ENCODE results near the gene CLECL1.
"Not testable (repeated sequence)": the region's sequence is repeated elsewhere in the genome, so short reads cannot be mapped to it uniquely, and the experiment has no call there.

The CLECL1 gene

DNA sequence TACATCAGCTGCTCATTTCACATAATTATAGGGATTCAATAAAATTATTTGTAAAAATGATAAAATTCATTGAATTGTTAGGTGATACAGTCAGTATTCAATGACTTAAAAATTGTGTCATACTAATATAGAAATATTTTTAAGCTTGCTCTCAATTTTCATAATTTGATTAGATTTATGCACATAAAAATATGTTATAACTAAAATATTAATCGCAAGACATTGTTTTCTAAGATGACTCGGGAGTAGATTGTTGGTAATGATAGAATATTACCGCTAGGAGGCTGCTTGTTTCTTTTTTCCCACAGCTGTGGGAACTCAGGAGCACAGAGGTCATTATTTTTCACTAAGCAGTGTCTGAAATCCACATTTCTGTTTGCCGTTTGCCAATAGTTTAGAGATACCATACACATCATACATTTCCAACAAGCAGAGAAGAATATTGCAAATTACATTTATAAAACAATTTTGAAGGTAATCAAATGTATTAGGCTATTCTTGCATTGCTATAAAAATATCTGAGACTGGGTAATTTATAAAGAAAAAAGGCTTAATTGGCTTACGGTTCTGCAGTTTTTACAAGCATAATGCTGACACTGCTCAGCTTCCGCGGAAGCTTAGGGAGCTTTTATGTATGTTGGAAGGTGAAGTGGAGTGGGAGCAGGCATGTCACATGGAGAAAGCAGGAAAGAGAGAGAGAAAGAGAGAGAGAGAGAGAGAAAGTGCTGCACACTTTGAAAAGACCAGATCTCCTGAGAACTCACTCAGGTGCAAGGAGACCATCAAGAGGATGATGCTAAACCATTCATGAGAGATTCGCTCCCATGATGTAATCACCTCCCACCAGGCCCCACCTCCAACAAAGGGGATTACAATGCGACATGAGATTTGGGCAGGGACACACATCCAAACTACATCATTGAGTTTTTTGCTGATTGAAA lies 18.6 kb upstream of the CLECL1 start:
- DNase-seq = no peak

DNA sequence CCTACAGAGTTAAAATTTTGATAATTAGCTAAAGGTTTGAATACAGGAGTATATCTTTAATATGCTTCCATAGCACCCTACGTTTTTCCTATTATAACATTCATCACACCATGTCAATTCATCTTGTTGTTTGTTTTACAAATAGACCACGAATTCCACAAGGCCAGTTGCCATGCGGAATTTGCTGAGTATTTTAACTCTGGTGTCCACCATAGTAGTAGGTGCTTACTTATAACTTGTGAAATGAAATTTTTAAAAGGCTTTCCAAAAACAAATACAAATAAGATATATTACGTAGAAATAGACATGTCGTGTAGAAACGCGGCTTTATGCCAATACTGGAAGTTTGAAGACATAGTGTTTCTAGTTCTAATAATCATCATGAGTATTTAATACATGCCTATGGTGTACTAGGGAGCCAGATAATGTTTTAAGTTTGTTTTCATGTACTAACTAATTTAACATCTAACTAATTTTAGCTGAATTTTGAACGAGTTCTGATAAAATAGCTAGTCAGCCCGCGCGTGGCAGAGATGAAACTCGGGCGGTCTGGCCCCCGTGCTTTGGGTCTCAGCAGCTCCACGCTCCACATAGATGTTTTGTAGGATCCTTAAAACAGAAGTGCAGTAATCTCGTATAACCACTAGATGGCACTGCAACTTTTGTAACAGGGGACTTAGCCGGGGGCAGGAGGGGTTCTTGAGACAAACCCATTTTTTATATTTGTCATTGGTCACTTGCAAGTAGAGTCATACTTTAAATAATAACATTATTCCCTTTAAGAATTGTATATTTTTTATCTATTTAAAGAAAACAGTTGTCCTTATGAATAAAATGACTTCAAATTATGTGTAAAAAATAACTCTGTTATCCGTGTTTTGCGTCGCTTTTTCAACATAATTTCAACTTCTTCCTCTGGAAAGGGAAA lies 17.6 kb upstream of the CLECL1 start:
- DNase-seq = peak; percentile 65 to 80

DNA sequence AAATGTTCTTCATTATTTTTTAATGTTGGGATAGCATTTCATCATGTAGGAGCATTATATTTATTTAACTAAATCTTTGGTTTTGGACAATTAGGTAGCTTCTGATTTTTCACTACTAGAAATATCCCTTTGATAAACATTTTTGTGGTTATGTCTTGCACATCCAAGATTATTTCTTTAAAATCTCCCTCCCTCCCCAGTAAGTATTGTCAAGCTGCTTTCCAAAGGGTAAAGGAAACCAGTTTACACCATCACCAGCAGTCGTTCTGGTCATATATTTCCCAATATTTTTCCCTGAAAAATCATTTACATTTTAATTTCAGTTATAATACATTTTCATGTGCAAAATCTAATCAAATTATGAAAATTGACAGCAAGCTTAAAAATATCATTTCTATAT lies 16.7 kb upstream of the CLECL1 start:
- DNase-seq = no peak

DNA sequence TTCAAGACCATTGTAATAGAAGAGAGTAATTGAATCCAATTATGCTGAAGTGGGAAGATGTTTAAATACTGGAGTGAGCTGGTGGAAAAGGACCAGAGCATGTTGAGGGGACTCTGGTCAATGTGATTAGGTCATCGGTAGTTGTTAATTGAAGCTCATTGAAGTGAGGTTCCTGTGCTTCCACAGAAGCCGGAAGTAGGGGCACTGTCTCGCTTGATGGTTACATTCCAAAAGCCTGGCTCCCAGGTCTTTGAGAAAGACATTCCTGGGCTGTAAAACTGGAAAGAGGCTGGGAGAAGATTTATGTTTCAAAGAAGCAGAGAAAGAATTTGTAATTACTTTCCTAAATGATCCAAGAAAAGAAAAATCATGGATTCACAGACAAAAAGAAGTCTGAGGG lies 12.3 kb upstream of the CLECL1 start:
- no peak for DNase-seq

DNA sequence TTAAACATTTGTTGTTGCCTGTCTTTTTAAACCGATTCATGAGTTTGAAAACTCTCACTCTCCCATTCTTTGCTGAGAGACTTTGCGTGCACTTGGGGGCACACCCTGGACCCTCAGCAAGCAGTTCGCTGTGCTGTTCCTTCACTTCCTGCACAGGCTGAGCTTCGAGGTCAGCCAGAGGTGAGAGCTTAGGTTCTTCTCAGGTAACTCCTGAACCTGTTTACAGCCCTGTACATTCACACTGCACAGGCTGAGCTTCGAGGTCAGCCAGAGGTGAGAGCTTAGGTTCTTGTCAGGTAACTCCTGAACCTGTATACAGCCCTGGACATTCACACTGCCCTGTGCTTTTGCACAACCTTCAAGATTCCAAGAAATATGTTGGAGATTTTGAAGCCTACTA lies 9.8 kb upstream of the CLECL1 start:
- no peak for DNase-seq

DNA sequence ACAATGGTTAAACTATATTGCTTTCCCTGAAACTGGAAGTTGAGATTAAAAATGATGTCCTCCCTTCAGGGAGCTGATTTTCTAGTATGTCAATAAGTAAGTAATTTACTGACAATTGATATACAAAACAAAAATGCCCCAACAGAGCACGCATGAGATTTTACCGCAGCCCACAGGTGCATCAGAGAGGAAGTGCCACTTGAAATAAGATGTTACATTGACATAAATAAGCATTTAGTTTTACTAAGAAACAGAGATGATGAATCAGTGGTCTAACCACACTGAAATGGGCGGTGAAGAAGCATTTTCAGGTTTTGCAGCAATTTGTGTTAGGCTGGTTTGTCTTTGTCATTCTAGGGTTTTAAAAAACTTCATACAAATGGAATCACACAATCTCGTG lies 8.8 kb upstream of the CLECL1 start:
- DNase-seq = no peak

DNA sequence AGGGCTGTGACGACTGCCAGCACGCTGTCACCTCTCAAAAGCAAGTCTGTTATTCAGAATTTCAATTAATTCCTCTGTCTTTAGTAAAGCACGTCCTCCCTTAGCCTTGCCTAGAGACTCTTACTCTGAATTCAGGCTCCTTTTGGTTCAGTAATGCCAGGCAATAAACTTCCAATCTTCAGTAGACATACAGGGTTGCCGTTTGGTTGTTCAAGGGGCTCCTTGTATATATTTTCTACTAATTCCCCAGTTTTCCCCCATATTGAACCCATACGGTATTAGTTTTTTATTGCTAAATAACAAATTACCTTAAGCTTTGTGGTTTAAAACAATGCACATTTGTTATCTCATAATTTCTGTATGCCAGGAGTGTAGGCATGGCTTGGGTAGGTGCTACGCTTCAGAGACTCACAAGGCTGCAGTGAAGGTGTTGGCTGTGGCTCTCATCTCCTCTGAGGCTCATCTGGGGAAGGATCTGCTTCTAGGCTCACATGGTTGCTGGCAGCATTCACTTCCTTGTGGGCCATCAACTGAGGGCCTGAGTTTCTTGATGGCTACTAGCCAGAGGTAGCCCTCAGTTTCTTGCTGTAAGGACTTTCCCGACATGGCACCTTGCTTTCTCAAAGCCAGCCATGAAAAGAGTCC lies 7.3 kb upstream of the CLECL1 start:
- no peak for DNase-seq

DNA sequence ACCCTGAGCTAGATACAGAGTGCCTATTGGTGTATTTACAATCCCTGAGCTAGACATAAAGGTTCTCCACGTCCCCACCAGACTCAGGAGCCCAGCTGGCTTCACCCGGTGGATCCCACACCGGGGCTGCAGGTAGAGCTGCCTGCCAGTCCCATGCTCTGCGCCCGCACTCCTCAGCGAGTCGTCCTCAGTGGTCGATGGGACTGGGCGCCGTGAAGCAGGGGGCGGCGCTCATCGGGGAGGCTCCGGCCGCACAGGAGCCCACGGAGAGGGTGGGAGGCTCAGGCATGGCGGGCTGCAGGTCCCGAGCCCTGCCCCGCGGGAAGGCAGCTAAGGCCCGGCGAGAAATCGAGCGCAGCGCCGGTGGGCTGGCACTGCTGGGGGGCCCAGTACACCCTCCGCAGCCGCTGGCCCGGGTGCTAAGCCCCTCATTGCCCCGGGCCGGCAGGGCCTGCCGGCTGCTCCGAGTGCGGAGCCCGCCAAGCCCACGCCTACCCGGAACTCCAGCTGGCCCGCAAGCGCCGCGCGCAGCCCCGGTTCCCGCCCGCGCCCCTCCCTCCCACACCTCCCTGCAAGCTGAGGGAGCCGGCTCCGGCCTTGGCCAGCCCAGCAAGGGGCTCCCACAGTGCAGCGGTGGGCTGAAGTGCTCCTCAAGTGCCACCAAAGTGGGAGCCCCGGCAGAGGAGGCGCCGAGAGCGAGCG lies 6.7 kb upstream of the CLECL1 start:
- peak in 1 of 2 experiments; percentile 30 for DNase-seq

DNA sequence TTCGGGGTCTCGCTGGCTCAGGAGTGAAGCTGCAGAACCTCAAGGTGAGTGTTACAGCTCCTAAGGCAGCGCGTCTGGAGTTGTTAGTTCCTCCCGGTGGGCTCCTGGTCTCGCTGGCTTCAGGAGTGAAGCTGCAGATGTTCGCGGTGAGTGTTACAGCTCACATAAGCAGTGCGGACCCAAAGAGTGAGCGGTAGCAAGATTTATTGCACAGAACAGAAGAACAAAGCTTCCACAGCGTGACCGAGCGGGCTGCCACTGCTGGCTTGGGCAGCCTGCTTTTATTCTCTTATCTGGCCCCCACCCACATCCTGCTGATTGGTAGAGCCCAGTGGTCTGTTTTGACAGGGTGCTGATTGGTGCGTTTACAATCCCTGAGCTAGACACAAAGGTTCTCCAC lies 6.0 kb upstream of the CLECL1 start:
- not testable (repeated sequence) for DNase-seq

DNA sequence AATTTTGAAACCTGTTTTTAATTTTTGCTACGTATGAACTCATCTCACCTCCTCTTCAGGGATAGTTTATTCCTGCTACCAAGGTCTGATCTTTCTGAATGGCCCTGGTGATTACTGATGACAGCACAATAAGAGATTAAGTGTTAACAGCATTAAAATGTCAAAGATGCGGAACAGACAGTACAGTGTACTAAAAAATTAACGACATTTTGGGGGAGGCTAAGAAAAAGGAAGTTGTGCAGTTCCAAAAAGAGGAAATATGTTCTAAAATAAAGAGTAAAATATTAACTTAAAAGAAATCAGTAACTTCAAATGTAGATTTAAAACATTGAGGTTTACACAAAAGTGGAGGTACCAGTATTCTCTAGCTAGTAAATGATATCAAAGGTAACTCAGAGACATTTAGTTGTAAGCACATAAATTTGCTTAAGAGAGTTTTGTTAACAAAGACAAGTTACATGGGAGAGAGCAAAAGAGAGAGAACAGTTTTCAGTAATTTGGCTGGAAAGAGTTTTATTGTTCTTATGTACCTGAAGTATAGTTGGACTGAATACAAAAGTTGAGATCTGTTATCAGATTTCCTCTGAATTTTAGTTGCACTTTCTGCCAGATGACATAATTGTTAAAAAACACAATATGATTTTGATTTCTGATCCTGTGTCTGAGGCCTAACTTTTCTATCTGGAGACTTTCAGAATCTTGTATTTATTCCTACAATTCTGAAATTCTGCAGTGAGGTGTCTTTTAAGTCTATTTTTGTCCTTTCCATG lies 4.2 kb upstream of the CLECL1 start:
- no peak for DNase-seq

DNA sequence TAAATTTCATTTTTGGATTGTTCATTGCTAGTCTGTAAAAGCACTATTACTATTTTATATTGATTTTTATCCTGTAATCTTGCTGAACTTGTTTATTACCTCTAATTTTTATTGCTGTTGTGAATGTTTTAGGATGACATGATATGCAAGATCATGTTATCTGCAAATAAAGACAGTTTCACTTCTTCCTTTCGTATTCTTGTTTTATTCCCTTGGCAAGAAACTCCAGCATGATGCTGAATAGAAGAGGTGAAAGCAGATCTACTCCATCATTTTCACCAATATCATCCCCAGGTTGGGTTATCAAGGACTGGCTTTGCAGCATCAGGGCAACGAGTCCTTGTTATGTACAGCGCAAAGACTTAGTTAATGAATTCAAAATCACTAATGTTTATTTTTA lies 2.7 kb upstream of the CLECL1 start:
- no peak for DNase-seq

DNA sequence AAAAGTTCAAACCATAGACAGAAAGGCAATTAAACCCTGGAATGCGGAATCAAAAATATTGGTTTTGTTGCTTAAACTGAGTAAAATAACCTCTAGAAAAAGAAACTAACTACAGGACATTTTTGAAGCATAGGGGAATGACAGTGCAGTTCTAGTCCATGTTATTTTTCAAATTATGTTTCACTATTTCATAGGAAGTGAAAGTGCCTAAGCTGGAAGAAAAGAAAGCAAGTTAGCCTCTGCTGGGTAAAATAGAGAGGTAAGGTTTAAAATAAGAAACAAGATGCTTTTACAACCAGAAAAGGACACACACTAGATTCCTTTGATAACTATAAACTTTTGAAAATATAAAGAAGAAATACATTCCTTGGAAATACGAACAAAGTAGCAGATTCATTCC lies 1.1 kb downstream of the CLECL1 start:
- DNase-seq = no peak

DNA sequence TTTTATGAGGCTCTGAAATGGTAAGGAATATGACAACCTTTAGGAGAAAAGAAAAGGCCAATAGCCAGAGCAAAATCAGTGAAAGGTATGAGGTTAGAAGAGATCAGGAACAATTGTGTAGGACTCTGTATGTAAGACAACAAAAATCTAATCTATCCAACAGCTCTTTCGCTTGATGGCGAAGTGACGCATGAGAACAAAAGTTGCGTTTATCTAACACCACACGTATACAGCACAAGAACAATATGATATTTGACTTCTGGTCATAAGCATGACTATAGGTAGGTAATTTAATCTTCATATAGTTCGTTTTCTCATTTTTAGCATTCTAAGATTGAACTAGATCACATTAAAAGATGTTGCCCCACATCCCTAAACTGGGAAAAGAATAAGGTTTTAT lies 1.5 kb downstream of the CLECL1 start:
- DNase-seq = no peak

DNA sequence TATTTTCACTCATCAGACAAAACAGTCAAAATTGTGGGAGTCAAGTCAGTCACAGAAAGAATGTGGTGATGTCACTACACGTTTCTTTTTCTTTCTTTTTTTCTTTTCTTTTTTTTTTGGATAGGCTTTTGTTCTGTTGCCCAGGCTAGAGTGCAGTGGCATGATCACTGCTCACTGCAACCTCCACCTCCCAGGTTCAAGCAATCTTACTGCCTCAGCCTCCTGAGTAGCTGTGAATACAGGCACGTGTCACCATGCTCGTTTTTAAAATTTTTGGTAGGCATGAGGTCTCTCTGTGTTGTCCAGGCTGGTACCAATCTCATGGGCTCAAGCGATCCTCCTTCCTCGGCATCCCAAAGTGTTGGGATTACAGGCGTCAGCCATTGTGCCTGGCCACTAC lies 2.3 kb downstream of the CLECL1 start:
- DNase-seq = no peak

DNA sequence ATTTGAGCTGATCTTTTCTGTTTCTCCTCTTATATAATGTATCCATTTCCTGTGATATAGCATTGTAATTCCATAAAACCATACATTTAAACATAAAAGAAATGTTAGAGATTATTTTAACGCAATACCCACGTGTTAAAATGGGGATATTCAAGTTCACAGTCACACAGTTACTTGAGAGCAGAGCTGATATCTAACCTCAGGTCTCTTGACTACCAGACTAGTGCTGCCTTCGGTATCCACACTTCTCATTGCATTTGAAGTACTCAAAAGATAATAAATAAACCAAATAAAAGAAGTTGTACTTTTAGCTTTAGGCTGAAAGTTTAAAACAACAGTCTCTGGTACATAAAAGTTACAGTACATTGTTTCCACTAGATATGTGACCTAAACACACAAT lies 2.9 kb downstream of the CLECL1 start:
- DNase-seq = no peak

DNA sequence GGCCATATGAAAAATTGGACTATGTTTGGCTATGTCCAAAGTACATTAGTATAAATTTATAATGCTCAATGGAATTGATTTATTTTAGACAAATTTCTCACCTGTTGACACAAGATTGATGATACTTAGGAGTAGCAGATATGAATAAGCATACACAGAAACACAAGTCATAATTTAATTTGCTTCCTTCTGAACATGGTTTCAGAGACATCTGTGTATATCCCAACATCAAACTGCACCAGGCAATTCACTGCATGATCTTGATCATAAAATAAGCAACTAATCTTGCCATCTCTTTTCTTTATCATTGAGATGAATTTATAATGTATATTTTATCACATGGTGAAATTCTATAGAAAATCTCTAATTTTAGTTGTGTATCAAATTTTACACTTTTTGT lies 3.8 kb downstream of the CLECL1 start:
- no peak for DNase-seq

DNA sequence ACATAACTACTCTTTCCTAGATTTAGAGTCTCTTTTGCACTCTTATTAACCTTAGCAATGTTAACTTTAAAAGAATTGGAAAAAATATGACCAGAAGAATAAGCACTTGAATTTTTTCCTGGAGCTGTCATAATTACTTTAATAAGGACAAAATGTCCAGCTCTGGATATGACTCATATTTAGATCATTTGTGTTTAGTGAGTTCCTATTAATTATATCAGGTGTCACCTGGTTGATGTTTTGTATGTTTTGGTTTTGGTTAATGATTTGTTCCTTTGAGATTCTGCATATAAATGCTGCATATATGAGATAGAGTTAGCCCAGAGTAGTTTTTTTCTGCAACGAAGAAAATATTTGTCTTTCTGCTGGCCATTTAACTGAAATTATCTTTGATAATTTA lies 5.1 kb downstream of the CLECL1 start:
- no peak for DNase-seq

DNA sequence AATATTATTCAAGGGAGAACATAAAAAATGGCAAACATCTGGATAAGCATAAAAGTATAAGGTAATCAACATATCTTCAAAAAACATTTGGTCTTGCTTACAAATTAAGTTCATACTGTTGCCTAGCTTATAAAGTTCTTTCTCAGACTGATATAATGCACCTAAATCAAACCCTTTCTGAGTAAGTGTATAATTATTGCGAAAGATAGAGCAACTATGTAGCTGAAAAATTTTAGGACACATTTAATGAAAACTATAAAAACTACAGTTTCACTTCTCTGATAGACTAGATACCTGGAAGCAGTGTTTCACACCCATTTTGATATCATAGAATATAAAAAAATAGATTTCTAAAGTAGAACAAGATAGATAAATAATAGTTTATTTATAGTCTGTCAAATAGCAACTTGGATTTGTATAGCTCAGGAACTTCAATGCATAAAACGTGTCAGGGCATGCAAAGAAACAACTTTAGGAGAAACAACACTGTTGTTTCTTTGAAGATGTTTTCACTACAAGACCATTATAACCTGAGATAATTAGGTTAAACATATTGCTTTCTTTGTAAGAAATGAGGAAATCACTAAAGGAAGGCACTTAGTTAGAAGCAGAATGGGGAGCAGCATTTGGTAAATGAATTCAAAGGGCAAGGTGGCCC lies 7.6 kb downstream of the CLECL1 start:
- no peak for DNase-seq

DNA sequence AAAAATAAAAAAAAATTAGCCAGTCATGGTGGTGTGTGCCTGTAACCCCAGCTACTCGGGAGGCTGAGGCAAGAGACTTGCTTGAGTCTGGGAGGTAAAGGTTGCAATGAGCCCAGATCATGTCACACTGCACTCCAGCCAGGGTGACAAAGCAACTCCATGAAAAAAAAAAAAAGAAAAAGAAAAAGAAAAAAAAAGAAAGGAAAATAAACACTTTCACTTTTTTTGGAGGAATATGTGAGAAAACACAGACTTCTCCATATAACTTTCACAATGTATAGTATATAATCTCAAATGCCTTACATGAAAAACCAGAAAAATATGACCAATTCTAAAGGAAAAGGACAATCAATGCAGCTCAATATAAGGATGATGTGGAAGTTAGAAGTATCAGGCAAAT lies 8.9 kb downstream of the CLECL1 start:
- no peak for DNase-seq

DNA sequence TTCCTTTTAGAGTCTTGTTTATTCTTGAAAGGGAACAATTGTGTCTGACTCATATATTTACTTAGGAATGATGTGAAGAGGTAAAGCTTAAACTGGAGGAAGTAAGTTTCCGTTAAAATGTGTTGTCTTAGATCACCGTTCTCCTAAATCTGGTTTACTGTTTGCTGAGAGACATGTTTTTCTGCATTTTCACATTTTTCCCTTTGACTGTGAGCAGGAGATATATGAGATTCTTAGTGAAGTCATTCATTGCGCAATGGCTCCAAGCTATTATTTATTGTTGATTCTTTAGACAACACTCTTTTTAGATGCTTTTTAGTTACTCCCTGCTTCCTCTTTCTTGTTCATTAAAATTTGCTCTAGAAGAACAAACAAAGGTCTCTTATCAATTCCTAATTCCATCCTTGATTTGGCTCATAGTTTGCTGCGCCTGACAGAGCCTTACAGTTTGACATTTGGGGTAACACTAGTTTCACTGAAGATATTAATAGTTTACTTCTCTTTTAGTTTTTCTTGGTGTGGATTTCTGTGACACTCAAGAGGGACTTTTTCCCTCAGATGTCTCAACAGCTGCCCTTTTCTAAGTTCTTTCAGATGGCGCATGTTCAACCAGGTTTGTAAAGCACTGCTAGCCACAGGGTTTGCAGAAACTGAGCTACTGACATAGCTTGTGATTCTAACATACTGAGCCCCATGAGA lies 11.4 kb downstream of the CLECL1 start:
- no peak for DNase-seq

DNA sequence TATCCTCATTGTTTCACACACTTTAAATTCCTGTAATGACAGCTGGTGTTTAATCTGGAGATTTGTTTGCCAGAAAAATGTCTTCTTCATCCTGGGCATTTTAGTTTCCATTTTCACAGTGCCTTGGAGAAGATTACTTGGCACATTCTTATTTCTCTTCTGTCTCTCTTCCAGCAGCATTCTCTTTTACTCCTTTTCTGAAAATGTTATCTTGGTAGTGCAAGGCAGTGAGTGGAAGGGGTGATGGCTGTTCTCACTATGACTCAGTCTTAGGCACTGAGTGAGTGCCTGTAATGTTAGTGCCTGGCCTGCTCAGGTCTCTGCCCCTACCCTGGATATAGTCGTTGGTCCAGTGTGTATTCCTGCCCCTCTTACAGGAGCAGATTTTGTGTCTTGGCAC lies 13.1 kb downstream of the CLECL1 start:
- no peak for DNase-seq

All from NCI-H1930 (cell line).